HEK293 (cell line): ENCODE data around the gene RAB36.

Experiments
- CTCF ChIA-PET: fragments of 350-600 bp; formaldehyde crosslinking; extraction: SDS; loops from one replicate; lab custom pipeline; 2021; ENCODE audit warnings: antibody characterized with exemption; lab: Yijun Ruan, JAX
- POLR2A ChIA-PET: fragments of 300-600 bp; formaldehyde crosslinking; extraction: SDS; loops from one replicate; lab custom pipeline; 2020; ENCODE audit warnings: antibody characterized with exemption, inconsistent platforms; lab: Yijun Ruan, JAX
- H3K27ac ChIP-seq: fragments of 200-500 bp; sonication (Bioruptor generic); 2 replicates; pipeline ENCODE4 v1.5.1; 2014; ENCODE audit warnings: low read depth, low read length, control low read depth, inconsistent platforms; ENCODE audit errors: extremely low read depth
- H3K36me3 ChIP-seq, 2 experiments: fragments of 200-500 bp in 1 of 2; sonication (Bioruptor generic) in 1 of 2; 1 replicate in 1 of 2; 2 replicates in 1 of 2; pipeline ENCODE4 v1.5.1; 2014 to 2017; ENCODE audit warnings: inconsistent platforms in 2 of 2, low read length in 2 of 2; ENCODE audit not compliant: control insufficient read depth in 2 of 2, insufficient read depth in 1 of 2
- H3K4me1 ChIP-seq: fragments of 200-500 bp; sonication (Bioruptor generic); 2 replicates; pipeline ENCODE4 v1.5.1; 2014; ENCODE audit warnings: mild to moderate bottlenecking, low read length, inconsistent platforms; ENCODE audit not compliant: control insufficient read depth, insufficient read depth
- H3K4me3 ChIP-seq: 2 replicates; pipeline ENCODE4 v1.5.1; 2011; ENCODE audit warnings: low read depth, mild to moderate bottlenecking, control low read depth, low read length, moderate library complexity
- H3K9me3 ChIP-seq: fragments of 200-500 bp; sonication (Bioruptor generic); 2 replicates; pipeline ENCODE4 v1.5.1; 2014; ENCODE audit warnings: low read depth, low read length, inconsistent platforms; ENCODE audit not compliant: control insufficient read depth, insufficient read depth
- KLF16 ChIP-seq: fragments of 450-650 bp; formaldehyde crosslinking; IDR thresholded peaks from 2 replicates; pipeline ENCODE4 v1.5.1; 2017; ENCODE audit warnings: missing biosample characterization, missing genetic modification characterization
- PRDM1 ChIP-seq: fragments of 450-650 bp; formaldehyde crosslinking; IDR thresholded peaks from 2 replicates; pipeline ENCODE4; 2016; ENCODE audit warnings: missing biosample characterization, missing genetic modification characterization
- RBAK ChIP-seq: fragments of 450-650 bp; formaldehyde crosslinking; IDR thresholded peaks from 2 replicates; pipeline ENCODE4 v1.5.1; 2016; ENCODE audit warnings: missing biosample characterization, missing genetic modification characterization
- WT1 ChIP-seq: fragments of 450-650 bp; formaldehyde crosslinking; IDR thresholded peaks from 2 replicates; pipeline ENCODE4 v1.5.1; 2016; ENCODE audit warnings: missing biosample characterization, missing genetic modification characterization
- YY1 ChIP-seq: fragments of 450-650 bp; formaldehyde crosslinking; IDR thresholded peaks from 2 replicates; pipeline ENCODE4 v1.5.1; 2018; ENCODE audit warnings: missing biosample characterization, missing genetic modification characterization
- ZBTB44 ChIP-seq: fragments of 450-650 bp; IDR thresholded peaks from 2 replicates; pipeline ENCODE4 v1.5.1; 2018; ENCODE audit warnings: missing biosample characterization, mild to moderate bottlenecking, missing genetic modification characterization
- ZFHX2 ChIP-seq: fragments of 450-650 bp; formaldehyde crosslinking; conservative IDR thresholded peaks from 2 replicates; pipeline ENCODE4 v1.5.1; 2016; ENCODE audit warnings: missing biosample characterization, missing genetic modification characterization
- ZFP41 ChIP-seq: fragments of 450-650 bp; formaldehyde crosslinking; IDR thresholded peaks from 2 replicates; pipeline ENCODE4 v1.5.1; 2016; ENCODE audit warnings: missing biosample characterization, missing genetic modification characterization, borderline replicate concordance
- ZFP69B ChIP-seq: fragments of 450-650 bp; formaldehyde crosslinking; IDR thresholded peaks from 2 replicates; pipeline ENCODE4 v1.5.1; 2016; ENCODE audit warnings: missing biosample characterization, missing genetic modification characterization
- ZNF24 ChIP-seq: fragments of 450-650 bp; formaldehyde crosslinking; IDR thresholded peaks from 2 replicates; pipeline ENCODE4 v1.5.1; 2016; ENCODE audit warnings: missing biosample characterization, missing genetic modification characterization
- ZNF302 ChIP-seq: fragments of 450-650 bp; formaldehyde crosslinking; IDR thresholded peaks from 2 replicates; pipeline ENCODE4 v1.5.1; 2016; ENCODE audit warnings: missing biosample characterization, missing genetic modification characterization, low read depth
- ZNF37A ChIP-seq: fragments of 450-650 bp; IDR thresholded peaks from 2 replicates; pipeline ENCODE4 v1.5.1; 2018; ENCODE audit warnings: missing biosample characterization, missing genetic modification characterization
- ZNF398 ChIP-seq: fragments of 450-650 bp; formaldehyde crosslinking; IDR thresholded peaks from 2 replicates; pipeline ENCODE4 v1.5.1; 2017; ENCODE audit warnings: missing biosample characterization, missing genetic modification characterization
- ZNF580 ChIP-seq: fragments of 450-650 bp; formaldehyde crosslinking; IDR thresholded peaks from 2 replicates; pipeline ENCODE4 v1.5.1; 2016; ENCODE audit warnings: missing biosample characterization, missing genetic modification characterization
- ZNF664 ChIP-seq: fragments of 450-650 bp; formaldehyde crosslinking; IDR thresholded peaks from 2 replicates; pipeline ENCODE4 v1.5.1; 2016; ENCODE audit warnings: missing biosample characterization, missing genetic modification characterization
- ZNF704 ChIP-seq: fragments of 450-650 bp; formaldehyde crosslinking; IDR thresholded peaks from 2 replicates; pipeline ENCODE4 v1.5.1; 2016; ENCODE audit warnings: missing biosample characterization, missing genetic modification characterization
- ZNF830 ChIP-seq: fragments of 450-650 bp; IDR thresholded peaks from 2 replicates; pipeline ENCODE4 v1.5.0; 2018; ENCODE audit warnings: missing biosample characterization, missing genetic modification characterization, low read depth, mild to moderate bottlenecking, moderate library complexity

Gene RAB36

DNA sequence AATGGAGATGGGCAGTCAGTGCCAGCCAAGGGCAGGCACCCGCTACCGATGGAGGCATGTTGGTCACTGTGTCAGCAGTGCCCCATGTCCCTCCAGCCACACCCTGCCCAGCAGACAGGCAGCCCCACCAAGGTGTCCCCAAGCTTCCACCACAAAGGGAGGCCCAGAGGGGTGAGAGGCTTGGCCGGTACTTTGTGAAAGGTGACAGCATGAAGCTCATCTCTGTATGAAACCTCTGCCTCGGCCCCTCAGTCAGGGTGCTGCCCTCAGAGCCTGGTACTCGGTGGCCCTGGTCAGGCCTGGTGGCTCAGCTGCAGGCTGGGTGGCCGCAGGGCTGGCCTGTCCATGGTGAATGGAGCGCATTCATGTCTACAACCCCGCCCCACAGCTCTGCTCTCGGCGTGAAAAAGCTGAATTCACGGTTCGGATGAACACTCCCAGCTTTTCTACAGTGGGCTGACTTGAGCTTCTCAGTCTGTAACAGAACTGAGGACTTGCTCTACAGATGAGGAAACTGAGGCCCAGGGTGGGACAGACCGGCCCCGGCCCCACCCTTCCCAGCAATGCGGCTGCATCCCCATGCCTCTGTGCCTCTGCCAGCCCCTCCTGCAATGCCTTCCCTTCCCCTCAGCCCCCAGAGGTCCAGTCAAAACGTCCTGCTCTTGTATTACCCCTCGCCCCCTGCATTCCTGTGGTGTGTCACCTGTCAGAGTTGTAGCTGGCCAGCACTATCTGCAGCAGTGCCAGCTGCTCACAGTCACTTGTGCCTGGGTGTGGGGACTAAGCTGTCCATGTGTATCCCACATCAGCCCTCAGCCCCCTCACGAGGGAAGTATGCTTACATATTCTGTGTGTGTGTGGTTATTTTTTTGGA is 31.2 kb upstream of the RAB36 start:
- POLR2A ChIA-PET, result interaction anchor here (1.1 to 1.7 kb wide), 3 partner anchors 10 to 44 kb away, joined by 3 to 5 read pairs (median 3); partner anchors contain the start of genes GNAZ and RAB36
- no peaks in the 10 kb centered on the region for H3K4me1 ChIP-seq

DNA sequence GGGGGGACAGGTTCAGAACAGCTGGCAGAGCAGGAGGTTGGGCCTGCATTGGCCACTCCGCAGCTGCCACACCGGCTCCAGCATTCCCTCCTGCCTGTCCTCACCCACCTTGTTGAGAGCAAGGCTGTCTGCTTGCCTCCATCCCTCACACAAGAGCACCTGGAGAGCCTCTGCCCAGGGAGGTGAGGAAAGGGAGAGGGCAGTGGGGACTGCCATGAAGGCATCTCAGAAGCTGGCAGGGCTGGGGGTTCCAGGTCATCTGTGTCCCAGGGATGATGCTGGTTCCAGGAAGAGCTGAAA is 30.6 kb upstream of the RAB36 start:
- Histone ChIP-seq H3K36me3 (peaks cover 0 to 26% of the 10 kb centered on the region in 2 experiments; a peak in 1 of 3 replicates), H3K4me1 (no peaks in the 10 kb centered on the region), H3K9me3 (no peaks in the 10 kb centered on the region), H3K27ac (no peak overlapping the region), H3K4me3 (no peak overlapping the region)
- ChIA-PET POLR2A (interaction anchor here (1.7 kb wide), 1 partner anchor 45 kb away, joined by 5 read pairs; the partner anchor contains the start of gene GNAZ), CTCF (interaction anchor here (0.6 to 1.8 kb wide), 3 partner anchors 13 to 571 kb away, joined by 3 to 9 read pairs (median 4); no protein-coding TSS in a partner anchor)
- TF ChIP-seq KLF16 (tag by site-specific recombination) (no peak), ZNF704 (tag by site-specific recombination) (no peak), PRDM1 (no peak), ZNF664 (tag by site-specific recombination) (no peak), RBAK (tag by site-specific recombination) (no peak), ZFHX2 (tag by site-specific recombination) (no peak), ZNF302 (tag by site-specific recombination) (no peak), ZNF398 (tag by site-specific recombination) (no peak), ZNF830 (tag by site-specific recombination) (no peak), ZNF24 (no peak), ZNF37A (no peak), ZNF580 (no peak), ZFP69B (tag by site-specific recombination) (no peak), WT1 (tag by site-specific recombination) (no peak), YY1 (tag by site-specific recombination) (no peak), ZFP41 (tag by site-specific recombination) (no peak)

More for the DNA sequence above, 31.2 kb upstream of the RAB36 start:
- TF ChIP-seq ZBTB44 (tag by site-specific recombination) (no peak), ZNF302 (tag by site-specific recombination) (no peak)
- CTCF ChIA-PET, result interaction anchor here (0.6 to 1.8 kb wide), 3 partner anchors 14 to 570 kb away, joined by 3 to 9 read pairs (median 4); no protein-coding TSS in a partner anchor
- no peak overlapping the region for H3K4me3 ChIP-seq
- no peaks in the 10 kb centered on the region for H3K9me3 ChIP-seq
- H3K36me3 ChIP-seq, result peaks cover 0 to 28% of the 10 kb centered on the region in 2 experiments; a peak in 1 of 3 replicates
- no peak overlapping the region for H3K27ac ChIP-seq
